GM19240 (cell line): Measurements from ENCODE around the gene IGFL1.
"Not testable (repeated sequence)": the region's sequence is repeated elsewhere in the genome, so short reads cannot be mapped to it uniquely, and the experiment has no call there.

ENCODE experiments used
- DNase-seq: peaks from one replicate; pipeline ENCODE4 v3.0.0; 2011; ENCODE audit warnings: low spot score; ENCODE audit not compliant: insufficient read length

IGFL1 gene

DNA sequence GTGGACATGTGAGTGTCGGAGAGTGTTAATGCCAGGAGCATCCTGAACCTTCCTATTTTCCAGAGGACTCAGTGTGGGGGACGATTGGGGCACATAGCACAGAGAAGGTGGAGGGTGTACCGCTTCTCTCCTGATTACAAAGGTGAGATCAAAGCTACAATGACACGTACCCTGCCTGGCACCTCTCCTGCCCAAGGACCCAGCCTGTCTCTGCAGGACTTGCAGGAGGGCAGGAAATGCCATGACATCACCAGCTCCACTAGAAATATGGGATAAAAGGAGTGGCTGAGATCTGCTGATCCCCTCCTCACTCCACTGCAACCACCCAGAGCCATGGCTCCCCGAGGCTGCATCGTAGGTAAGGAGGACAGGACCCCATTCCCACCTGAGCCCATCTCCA lies at the start of gene IGFL1:
TSS of gene IGFL1 (plus strand) at position 301 of the 400 bp plus-strand sequence. CDS start at position 334, 33 bp downstream.
- no peak for DNase-seq

DNA sequence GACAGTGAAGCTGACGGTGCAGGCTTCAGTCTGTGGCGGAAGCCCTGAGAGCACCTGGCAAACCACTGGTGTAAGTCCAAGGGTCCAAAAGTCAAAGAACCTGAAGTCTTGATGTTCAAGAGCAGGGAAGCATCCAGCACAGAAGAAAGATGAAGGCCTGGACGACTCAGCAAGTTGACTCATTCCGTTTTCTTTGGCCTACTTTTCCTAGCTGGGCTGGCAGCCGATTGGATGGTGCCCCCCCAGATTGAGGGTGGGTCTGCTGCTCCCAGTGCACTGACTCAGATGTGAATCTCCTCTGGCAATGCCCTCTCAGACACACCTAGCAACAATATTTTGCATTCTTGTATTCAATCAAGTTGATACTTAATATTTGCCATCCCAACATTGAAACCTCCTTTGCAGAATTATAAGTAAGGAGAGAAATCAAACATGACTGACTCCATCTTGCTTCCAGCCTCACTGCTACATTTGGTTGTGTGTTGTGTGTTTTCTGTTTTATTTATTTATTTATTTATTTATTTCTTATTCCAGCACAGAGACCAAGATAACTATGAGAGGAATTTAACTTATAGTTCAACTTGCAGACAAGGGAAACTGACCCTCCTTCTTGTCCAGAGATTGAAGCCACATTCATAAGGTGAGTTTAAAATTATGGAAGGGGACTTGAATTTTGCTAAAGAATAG lies 48.7 kb upstream of the IGFL1 start:
- DNase-seq = no peak

DNA sequence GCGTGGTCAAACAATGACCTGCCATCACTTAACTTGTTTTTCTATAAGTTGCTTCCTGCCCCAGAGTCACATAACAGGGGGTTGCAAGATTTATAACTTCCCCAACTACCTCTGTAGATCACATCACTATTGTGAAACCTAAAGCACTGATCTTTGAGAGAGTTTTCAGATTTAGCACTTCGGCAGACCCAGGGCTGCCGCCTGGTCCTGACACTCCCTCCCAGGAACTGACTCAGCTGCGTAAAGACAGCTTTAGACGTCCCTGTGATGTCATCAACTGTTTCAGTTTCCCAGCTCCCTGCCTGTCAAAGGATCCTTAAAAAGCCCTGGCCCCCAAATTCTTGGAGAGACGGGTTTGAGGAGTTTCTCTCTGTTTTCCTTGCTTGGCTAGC lies 48.2 kb upstream of the IGFL1 start:
- DNase-seq = no peak

DNA sequence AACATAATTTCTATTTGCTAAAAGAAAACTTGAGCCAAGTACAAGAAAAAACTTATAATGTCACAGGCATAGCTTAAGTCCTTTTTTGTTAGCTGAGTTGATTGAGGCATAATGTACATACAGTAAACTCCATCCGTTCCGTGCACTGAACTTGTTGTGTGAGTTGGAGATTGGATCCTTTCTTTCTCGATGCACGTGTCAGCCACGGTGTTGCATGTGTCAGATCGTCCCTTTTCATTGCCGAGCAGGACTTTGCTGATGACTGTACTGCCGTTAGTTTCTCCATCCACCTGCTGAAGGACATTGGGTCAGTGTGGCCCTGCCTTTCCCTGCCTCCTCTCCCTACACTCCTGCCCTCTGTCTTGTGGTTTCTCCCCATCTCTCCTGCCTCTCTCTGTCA lies 47.1 kb upstream of the IGFL1 start:
- DNase-seq = no peak

DNA sequence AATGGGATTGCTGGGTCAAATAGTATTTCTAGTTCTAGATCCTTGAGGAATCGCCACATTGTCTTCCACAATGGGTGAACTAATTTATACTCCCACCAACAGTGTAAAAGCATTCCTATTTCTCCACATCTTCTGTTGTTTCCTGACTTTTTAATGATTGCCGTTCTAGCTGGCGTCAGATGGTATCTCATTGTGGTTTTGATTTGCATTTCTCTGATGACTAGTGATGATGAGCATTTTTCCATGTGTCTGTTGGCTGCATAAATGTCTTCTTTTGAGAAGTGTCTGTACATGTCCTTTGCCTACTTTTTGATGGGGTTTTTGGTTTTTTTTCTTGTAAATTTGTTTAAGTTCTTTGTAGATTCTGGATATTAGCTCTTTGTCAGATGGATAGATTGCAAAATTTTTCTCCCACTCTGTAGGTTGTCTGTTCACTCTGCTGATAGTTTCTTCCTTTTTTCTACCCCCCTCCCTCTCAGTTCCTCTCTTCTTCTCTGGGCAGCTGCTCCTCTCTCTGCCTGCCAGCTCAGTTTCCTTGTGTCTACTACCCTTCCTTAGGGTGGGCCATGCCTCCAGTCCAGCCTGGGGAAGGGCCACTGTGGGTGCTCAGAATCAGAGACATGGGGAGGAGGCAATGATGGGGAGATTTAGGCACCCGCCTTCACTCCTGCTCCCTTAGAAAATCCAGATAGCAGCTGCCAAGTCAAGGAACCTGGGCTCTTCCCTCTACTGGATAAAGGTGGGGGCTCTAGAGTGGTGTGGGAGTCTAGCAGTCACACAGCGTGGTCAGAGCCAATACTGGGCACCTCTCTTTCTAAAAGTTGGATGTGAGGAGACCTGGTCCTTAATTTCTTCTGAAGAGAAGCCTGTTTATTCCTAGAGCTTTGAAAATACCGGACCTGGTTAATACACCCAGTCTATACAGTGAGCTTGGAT lies 44.5 kb upstream of the IGFL1 start:
- DNase-seq = not testable (repeated sequence)

DNA sequence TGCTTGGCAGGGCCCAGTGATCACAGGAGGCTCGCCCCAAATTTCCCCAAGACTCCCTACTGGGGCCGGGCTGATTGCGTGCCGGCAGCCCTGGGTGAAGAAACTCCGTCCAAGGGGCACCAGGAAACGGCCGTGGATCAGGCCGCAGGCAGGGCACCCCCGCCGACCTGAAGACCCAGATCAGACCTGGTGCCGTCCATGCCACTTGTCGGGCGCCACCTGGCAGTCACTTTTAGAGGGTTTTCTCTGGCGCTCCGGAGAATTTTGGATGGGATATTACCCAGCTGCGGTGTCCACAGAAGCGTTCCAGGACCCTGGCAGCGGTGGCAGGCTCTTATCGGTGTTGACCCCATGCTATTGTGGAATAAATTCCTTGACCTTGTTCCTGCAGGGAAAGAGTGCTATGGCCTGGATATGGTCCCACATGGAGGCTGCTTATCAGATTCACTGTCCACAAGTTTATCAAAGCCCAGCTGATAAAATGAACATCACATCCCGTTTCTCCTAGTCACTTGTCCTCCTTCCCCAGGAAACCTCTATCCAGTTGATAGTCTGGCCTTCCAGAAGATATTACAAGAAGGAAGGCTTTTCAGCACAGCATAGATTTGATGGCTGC lies 43.3 kb upstream of the IGFL1 start:
- DNase-seq = no peak

DNA sequence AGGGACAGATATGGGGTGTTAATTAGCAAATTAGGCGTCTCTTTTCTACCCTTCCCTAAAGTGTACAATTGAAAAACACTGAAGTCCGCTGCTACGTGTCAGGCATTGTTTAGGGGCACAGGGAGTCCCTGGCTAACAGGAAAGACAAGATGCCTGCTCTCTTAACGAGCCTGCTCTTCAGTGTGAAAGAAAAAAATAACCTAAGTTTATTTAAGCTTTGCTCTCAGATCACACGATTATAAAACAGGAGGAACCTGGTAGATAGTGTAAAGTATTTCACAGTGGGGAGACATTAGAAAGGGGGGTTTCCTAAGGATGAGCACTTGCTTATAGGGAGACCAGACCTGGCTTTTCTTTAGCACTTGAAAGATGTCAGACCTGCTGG lies 42.8 kb upstream of the IGFL1 start:
- no peak for DNase-seq

DNA sequence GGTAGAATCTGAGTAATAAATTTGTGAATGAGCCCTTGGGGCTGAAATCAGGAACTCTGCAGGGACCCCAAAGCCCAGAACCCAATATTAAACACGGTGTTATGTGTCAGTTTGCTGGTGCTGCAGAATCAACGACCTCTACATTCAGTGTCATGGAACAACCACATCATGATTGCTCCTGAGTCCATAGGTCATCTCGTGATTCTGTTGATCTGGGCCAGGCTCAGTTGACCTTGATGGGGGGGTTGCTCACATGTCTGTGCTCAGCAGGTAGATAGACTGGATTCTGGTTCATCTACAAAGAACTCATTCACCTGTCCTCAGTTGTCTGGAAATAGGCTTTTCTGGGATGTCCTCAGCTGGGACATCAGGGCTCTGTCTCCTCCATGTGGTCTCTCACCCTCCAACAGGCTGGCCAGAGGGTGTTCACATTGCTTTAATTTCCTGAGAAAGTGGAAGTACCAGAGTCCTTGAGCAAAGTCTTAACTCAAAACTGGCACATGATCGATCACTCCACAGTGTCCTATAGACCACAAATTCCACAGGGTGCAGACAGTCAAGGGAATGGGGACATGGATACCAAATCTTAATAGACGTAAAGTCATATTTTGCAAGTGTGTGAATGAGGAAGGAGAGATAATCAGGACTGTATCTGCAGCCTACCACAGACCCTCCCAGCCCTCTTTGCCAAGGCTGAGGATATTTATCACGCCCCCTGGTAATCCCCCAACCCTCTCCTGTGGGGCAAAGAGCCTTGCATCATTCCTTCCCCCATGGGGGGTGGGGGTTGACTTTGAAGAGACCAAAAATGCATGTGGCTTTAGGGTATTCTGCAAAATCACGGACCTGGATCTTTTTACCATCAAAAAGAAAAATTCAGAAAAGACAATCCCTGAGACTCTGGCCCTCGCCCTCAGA lies 39.3 kb upstream of the IGFL1 start:
- no peak for DNase-seq

DNA sequence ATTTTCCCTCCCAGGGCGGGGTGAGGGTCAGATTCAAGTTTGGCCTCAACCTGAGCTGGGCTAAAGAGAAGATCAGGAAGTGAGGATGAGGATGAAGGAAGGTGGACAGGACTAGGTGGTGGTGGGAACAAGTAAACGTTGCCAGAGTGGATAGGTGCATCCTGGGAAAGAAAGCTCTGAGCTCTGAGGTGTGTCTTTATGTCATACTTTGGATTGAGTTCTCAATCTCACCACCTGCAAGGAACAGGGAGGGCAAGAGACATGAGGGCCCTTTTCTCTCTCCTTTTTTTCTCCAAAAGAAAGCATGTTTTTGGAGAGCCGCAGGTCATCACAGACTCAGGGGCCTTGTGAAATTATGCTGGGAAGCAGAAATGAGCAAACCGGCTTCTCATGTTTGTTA lies 38.2 kb upstream of the IGFL1 start:
- no peak for DNase-seq

DNA sequence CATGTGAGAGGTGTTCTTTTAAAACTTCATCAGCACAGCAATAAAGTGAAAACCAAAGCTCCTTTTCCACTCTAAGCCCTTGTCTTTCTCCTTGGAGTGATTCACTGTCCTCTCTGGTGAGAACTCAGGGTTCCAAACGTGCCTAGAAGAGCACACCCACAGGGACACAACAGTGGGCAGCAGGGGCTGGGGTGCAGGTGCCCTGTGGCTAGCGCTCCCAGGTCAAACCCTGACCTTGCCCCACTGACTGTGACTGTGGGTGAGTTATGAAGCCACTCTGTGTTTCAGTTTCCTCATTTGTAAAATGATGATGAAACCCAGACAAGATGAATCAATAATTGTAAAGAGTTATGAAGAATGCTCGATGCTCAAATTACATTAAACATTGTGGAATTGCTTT lies 37.6 kb upstream of the IGFL1 start:
- no peak for DNase-seq

DNA sequence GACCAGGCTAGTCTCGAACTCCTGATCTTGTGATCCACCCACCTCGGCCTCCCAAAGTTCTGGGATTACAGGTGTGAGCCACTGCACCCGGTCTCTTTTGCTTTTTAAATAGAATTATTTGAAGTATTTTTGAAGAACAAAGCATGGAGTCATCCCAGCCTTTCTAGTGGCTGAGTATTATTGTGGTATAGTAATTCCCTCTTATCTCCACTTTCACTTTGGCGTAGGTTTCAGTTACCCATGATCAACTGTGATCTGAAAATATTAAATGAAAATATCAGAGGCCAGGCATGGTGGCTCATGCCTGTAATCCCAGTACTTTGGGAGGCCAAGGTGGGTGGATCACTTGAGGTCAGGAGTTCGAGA lies 36.9 kb upstream of the IGFL1 start:
- not testable (repeated sequence) for DNase-seq

DNA sequence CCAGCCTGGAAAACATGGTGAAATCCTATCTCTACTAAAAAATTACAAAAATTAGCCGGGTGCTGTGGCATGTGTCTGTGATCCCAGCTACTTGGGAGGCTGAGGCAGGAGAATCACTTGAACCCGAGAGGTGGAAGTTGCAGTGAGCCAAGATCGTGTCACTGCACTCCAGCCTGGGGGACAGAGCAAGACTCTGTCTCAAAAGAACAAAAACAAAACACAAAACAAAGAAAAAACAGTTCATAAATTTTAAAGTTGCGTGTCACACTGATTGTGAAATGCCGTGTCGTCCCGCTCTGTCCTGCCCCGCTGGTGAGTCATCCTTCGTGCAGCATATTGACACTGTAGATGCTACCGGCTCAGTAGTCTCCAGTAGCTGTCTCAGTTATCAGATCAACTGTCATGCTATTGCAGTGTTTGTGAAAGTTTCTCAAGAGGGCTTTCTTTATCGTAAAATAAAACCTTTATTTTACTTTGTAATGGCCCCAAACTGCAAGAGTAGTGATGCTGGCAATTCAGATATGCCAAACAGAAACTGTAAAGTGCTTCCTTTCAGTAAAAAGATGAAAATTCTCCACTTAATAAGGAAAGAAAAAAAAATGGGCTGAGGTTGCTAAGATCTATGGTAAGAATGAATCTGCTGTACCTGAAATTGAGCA lies 36.4 kb upstream of the IGFL1 start:
- no peak for DNase-seq

DNA sequence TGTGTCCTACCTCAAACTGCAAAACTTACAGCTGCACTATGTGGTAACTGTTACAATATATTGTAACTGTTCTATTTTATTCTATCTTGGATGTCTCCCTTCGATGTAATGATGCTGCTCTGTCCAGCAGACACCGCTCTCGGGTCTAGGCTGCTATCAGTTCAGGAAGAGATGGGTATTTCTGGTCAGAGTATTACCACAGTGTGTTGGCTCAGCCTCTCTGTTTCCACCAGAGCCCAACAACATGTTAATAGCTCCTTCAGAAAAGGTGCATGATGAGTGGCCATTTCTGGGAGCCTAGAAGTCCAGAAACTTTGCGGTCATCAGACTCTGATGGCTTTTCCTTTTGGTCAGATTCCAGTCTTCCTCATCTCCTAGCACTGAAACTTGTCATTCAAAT lies 35.9 kb upstream of the IGFL1 start:
- no peak for DNase-seq

DNA sequence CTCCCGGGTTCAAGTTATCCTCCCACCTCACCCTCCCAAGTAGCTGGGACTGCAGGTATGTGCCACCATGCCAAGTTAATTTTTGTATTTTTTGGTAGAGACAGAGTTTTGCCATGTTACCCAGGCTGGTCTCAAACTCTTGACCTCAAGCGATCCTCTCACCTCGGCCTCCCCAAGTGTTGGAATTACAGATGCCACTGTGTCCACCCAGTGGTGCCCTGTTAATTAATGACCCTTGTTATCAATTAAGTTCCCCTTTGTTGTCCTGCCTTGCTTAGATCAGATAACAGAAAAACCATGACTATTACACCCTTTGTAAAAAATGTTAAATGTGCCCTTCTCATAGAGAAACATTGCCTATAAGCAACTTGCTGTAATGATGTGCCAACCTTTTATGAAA lies 34.4 kb upstream of the IGFL1 start:
- DNase-seq = no peak

DNA sequence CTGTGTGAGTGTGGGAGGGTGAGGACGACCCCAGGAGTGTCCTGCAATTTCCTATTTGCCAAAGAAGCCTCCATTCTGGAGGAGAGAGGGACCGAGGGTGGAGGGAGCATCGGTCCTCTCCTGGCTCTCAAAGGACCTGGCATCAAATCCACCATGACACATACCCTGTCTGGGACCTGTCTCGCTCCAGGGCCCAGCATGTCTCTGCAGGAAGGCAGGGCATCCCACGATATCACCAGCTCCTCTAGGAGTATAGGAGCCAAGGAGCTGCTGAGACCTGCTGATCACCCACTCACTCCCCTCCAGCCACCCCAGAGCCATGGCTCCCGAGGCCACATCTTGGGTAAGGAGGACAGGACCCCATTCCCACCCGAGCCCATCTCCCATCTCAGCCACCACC lies 33.6 kb upstream of the IGFL1 start:
- not testable (repeated sequence) for DNase-seq

DNA sequence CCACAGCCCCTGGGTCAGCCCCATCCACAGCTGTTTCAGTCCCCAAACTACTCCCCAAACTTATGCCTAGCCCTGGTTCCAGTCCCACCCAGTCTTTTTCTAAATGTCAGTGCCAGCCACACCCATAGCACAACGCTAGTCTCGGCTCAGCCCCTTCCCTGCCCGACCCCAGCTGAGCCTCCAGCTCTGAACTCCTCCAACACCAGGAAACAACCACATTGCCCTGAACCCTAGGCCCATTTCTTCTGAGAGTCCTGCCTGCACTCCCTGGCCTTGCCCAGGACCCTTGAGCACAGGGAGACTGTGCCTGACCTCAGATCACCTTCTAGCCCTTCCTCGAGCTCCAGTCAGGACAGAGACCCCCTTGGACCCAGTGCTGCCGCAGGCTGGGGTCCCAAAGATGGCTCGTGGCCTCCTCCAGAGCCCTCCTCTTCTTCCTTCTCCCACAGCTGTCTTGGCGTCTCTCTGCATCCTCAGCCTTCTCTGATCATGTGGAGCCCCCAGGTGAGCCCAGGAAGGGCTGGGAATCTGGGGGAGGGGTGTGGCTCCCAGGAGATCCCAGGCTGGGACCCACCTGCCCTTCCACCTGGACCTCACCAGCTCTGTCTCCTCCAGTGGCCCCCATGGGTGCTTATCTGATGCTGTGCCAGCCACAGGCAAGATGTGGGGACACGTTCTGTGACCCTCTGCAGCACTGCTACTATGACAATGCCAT lies 33.0 kb upstream of the IGFL1 start:
- no peak for DNase-seq

DNA sequence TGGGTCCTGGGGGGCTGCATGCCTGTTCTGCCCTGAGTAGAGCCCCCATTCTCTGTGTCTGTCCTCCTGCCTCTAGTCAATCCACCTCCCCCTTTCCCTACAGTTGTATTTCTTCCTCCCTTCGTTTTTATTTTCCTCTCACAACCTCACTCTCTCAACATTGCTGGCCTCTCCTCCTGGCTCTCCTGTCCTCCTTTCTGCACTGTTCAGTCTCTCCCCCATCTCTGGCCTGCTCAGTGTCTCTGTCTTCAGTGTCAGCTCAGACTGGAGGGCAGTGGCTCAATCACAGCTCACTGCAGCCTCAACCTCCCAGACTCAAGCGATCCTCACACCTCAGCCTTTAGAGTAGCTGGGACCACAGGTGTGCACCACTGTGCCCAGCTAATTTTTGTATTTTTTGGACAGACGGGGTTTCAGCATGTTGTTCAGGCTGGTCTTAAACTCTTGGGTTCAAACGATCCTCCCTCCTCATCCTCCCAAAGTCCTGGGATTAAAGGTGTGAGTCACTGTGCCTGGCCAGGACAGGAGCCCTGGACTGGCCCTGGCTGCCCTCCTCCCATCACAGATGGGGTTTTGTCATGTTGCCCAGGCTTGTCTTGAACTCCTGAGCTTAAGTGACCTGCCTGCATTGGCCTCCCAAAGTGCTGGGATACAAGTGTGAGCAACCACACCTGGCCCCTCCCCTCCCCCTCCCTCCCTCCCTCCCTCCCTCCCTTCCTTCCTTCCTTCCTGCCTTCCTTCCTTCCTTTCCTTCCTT lies 32.0 kb upstream of the IGFL1 start:
- DNase-seq = no peak

DNA sequence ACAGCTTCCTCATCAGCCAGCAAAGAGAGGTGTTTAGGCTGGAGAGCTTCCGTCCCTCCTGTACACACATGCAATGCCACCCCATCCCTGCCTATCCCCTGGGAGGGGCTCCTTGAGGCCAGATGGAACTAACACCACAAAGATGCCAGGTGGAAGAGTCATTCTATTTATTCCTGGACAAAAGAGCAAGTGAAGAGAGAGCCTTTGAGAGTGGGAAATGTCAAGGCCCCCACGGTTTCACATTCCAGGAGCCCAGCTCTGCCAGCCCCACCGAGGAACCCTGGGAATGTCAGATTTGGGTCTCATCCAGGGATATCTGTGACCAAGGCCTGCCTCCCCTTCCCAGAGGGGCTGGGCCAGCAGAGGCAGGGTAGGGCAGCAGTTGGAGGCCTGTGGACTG lies 30.8 kb upstream of the IGFL1 start:
- no peak for DNase-seq
